Measurements from ENCODE around the gene LRRC25. TPM values are rescaled to one million over a fixed set of nuclear protein-coding genes. Genes with fewer than 3 reads are reported as not detected.
"Not testable (repeated sequence)": the region's sequence is repeated elsewhere in the genome, so short reads cannot be mapped to it uniquely, and the experiment has no call there.

The LRRC25 gene
- total and polyA plus RNA-seq, 7 donors: 2.2 to 13.3 (median 8.4) TPM

DNA sequence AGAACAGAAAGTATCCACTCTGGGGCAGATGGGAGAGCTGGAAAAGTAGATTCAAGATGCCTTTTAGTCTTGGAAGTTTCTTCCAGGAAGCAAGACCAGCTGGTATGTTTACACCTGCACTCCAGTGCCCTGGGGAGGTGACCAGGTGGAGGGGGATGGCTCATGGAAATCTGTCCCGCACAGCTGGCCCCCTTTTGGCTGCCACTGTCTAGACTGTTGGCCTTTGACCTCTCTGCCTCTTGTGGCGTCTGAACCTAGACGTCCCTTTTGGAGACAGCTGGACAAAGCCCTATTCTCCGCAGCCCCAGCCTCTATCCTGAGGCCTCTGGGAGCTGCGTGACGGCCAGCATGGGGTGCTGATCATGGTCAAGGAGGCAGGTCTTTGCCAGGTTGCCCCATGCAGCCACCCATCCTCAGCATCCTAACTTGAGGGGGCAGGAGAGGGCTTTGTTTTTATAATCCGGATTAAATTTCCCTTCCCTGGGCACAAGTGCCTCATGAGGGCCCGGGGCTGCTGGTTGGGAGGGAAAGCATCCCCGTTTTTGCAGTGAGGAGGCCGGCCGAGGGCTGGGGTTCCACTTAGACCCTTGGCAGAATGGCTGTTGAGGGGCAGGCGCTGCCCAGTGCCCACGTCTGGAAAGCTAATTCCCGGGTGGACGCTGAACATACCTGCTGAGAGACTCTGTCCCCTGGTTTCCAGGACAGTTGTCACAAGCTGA is 28.8 kb downstream of the LRRC25 start:
- WGBS, 2 donors: 69 to 84% methylated on average over 15 of the region's 15 CpGs

DNA sequence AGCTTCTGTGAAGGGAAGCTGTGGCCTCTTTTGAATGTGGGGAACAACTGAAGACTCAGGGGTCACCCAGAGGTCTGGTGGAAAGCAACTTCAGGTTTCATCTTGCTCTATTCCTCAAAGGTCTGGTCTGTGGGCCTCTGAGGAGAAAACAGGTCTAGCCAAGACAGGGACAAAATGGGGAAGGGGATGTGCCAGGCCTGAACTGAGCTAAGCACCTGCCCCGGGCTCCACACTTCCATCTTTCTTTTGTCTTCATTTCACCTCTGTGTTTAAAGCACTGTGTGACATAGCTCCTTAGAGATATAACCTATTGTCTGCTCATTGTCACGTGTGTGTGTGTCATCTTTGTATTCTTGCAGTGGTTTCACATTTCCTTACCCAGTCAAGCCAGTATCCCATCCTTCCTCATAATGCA is 31.4 kb downstream of the LRRC25 start:
- Histone ChIP-seq H3K27ac (peak overlapping the region in 2 of 4 donors; percentile 47 to 75), H3K4me3 (no peak overlapping the region), H3K36me3 (peaks cover 0 to 25% (median 0%) of the 10 kb centered on the region in 4 donors), H3K27me3 (no peaks in the 10 kb centered on the region), H3K4me1 (peaks cover 0 to 16% (median 13%) of the 10 kb centered on the region in 4 donors), H3K9me3 (no peaks in the 10 kb centered on the region)
- TF ChIP-seq POLR2AphosphoS5 (IDR thresholded peaks at IDR 0.05) (no peak), EP300 (IDR thresholded peaks at IDR 0.05) (no peak), POLR2A (IDR thresholded peaks at IDR 0.05) (no peak)
- TF ChIP-seq, protein P1, sequence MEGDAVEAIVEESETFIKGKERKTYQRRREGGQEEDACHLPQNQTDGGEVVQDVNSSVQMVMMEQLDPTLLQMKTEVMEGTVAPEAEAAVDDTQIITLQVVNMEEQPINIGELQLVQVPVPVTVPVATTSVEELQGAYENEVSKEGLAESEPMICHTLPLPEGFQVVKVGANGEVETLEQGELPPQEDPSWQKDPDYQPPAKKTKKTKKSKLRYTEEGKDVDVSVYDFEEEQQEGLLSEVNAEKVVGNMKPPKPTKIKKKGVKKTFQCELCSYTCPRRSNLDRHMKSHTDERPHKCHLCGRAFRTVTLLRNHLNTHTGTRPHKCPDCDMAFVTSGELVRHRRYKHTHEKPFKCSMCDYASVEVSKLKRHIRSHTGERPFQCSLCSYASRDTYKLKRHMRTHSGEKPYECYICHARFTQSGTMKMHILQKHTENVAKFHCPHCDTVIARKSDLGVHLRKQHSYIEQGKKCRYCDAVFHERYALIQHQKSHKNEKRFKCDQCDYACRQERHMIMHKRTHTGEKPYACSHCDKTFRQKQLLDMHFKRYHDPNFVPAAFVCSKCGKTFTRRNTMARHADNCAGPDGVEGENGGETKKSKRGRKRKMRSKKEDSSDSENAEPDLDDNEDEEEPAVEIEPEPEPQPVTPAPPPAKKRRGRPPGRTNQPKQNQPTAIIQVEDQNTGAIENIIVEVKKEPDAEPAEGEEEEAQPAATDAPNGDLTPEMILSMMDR (IDR thresholded peaks at IDR 0.05): no peak
- 90 to 93% methylated on average over 2 of the region's 2 CpGs for WGBS, 2 donors
- no peak for DNase-seq
- intact Hi-C loops (cut with DNase I): no loop called here

More for the DNA sequence above, 28.8 kb downstream of the LRRC25 start:
- intact Hi-C loops (cut with DNase I): no loop called here
- no peak for DNase-seq
- no peak overlapping the region for H3K4me3 ChIP-seq
- H3K4me1 ChIP-seq: peaks cover 0 to 18% (median 15%) of the 10 kb centered on the region in 4 donors
- H3K9me3 ChIP-seq: no peaks in the 10 kb centered on the region
- TF ChIP-seq POLR2AphosphoS5 (IDR thresholded peaks at IDR 0.05): no peak
- TF ChIP-seq, protein P1 (IDR thresholded peaks at IDR 0.05): no peak
- no peak for TF ChIP-seq EP300 (IDR thresholded peaks at IDR 0.05)
- no peak for TF ChIP-seq POLR2A (IDR thresholded peaks at IDR 0.05)
- H3K27ac ChIP-seq: no peak overlapping the region
- no peaks in the 10 kb centered on the region for H3K27me3 ChIP-seq
- peaks cover 0 to 2% (median 0%) of the 10 kb centered on the region in 4 donors for H3K36me3 ChIP-seq

DNA sequence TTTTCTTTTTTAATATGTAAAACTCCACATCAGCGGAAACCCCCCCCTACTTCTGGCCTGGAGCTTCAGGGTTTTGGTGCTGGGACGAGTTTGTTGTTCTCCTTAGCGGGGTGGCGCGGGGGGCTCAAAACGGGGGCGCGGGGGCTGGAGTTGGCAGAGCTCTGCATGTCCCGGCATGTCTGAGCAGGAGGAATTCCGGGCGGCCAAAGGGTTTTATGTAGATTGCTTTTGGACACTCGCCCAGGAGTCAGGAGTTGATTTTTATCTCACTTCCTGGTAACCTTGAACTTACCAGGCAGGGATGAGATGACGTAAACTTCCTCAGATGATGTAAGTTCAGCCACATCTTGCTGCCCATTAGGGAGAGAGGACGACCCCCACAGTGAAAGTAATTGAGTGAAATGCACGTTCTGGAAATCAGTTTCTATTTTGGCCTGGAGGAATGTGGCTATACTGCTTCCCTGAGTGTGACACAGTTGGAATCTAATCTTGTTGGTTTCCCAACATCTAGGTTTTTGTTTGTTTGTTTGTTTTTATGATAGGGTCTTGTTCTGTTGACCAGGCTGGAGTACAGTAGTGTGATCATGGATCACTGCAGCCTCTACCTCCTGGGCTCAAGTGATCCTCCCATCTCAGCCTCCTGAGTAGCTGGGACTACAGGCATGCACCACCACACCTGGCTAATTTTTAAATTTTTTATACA is 32.4 kb downstream of the LRRC25 start:
- 6 to 28% methylated on average over 15 of the region's 15 CpGs for WGBS, 2 donors
- peaks cover 0 to 16% (median 13%) of the 10 kb centered on the region in 4 donors for H3K4me1 ChIP-seq
- peak overlapping the region; percentile 47 to 75 (median 67) for H3K27ac ChIP-seq
- H3K27me3 ChIP-seq: no peaks in the 10 kb centered on the region
- no peaks in the 10 kb centered on the region for H3K9me3 ChIP-seq
- H3K36me3 ChIP-seq: peaks cover 0 to 35% (median 0%) of the 10 kb centered on the region in 4 donors
- intact Hi-C loops (cut with DNase I): no loop called here
- H3K4me3 ChIP-seq: peak overlapping the region in 1 of 4 donors; percentile 19
- TF ChIP-seq, protein P1 (IDR thresholded peaks at IDR 0.05): no peak
- TF ChIP-seq EP300 (IDR thresholded peaks at IDR 0.05) (peak in 2 of 4 donors; percentile 42 to 59), POLR2A (IDR thresholded peaks at IDR 0.05) (no peak), POLR2AphosphoS5 (IDR thresholded peaks at IDR 0.05) (peak in 3 of 4 donors; percentile 30 to 81 (median 30))
- DNase-seq: peak; percentile 87

DNA sequence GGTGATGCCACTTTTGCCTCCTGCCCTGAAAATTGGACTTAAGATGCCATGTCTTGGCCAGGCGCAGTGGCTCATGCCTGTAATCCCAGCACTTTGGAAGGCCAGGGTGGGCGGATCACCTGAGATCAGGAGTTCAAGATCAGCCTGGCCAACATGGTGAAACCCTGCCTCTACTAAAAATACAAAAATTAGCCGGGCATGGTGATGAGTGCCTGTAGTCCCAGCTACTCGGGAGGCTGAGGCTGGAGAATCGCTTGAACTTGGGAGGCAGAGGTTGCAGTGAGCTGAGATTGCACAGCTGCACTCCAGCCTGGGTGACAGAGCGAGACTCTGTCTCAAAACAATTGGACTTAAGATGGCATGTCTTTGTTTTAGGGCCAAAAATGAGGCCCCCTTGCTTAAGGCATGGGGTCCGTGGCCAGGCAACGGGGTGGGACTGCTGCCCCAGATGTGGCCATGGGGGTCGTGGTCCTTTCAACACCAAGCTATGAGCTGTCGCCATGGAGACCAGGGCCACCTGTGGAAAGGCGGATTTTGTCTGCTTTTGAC is 33.1 kb downstream of the LRRC25 start:
- DNase-seq; H3K9me3 ChIP-seq; H3K27me3 ChIP-seq; intact Hi-C loops (cut with DNase I): not testable (repeated sequence)
- Histone ChIP-seq H3K27ac (peak overlapping the region; percentile 47 to 75 (median 67)), H3K4me1 (peaks cover 0 to 16% (median 13%) of the 10 kb centered on the region in 4 donors), H3K4me3 (peak overlapping the region in 1 of 4 donors; percentile 19), H3K36me3 (peaks cover 0 to 41% (median 0%) of the 10 kb centered on the region in 4 donors)
- 24 to 55% methylated on average over 11 of the region's 11 CpGs for WGBS, 2 donors

DNA sequence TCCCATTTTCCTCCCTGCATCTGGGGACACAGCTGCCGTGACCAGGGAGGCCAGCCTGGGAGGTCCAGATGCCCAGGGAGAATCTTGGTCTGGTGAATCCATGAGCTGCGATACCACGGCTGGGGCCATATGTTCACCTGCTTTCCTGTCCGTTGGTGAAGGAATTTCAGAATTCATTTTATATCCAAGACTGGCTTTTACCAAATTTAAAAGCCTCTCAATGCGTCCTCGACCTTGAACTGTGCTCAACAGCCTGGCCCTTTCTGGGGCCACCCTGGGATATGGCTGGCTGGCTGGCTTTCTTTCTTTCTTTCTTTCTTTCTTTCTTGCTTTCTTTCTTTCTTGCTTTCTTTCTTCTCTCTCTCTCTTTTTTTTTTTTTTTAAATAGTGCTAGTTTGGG is 33.6 kb downstream of the LRRC25 start:
- no peak overlapping the region for H3K4me3 ChIP-seq
- peaks cover 0 to 46% (median 0%) of the 10 kb centered on the region in 4 donors for H3K36me3 ChIP-seq
- WGBS, 2 donors: 59 to 86% methylated on average over 6 of the region's 6 CpGs
- intact Hi-C loops (cut with DNase I): no loop called here
- H3K27ac ChIP-seq: peak overlapping the region in 3 of 4 donors; percentile 64 to 75 (median 70)
- H3K27me3 ChIP-seq: no peaks in the 10 kb centered on the region
- DNase-seq: no peak
- TF ChIP-seq, protein P1 (IDR thresholded peaks at IDR 0.05): no peak
- TF ChIP-seq POLR2AphosphoS5 (IDR thresholded peaks at IDR 0.05) (no peak), EP300 (IDR thresholded peaks at IDR 0.05) (no peak), POLR2A (IDR thresholded peaks at IDR 0.05) (no peak)
- no peaks in the 10 kb centered on the region for H3K9me3 ChIP-seq
- H3K4me1 ChIP-seq: peaks cover 0 to 16% (median 13%) of the 10 kb centered on the region in 4 donors
